ENCODE data around the gene MYRFL. TPM values are rescaled to one million over a fixed set of nuclear protein-coding genes. Genes with fewer than 3 reads are reported as not detected.

Gene MYRFL
- total and polyA plus RNA-seq, 2 of the 8 experiments (the other 6 are each of a cell fraction or from before 2014, with no cell fraction given) = 1.1 to 2.0 TPM

- no peak for TF ChIP-seq CHD7 (IDR thresholded peaks at IDR 0.05; ENCODE audit: insufficient replicate concordance, low read length)
- no peak for TF ChIP-seq POU5F1 (IDR thresholded peaks at IDR 0.05; ENCODE audit: low read depth, low read length)
Observed at GRCh38 chr12:69898236-69898635, 73.2 kb downstream of the MYRFL start (continued).
